OCI-LY1 (cell line): Measurements from ENCODE around the gene SSPN.

ENCODE experiments used
- H2AFZ ChIP-seq: fragments of 200-600 bp; sonication (generic), shearing (Covaris generic); 2 replicates; pipeline ENCODE4 v1.6.0; 2014; ENCODE audit warnings: antibody characterized with exemption, mild to moderate bottlenecking, low read length
- H3F3A ChIP-seq: fragments of 200-600 bp; sonication (generic), shearing (Covaris generic); 2 replicates; pipeline ENCODE4 v1.6.0; 2014; ENCODE audit warnings: mild to moderate bottlenecking, antibody characterized with exemption, low read length, moderate library complexity; ENCODE audit not compliant: insufficient read depth
- H3K27ac ChIP-seq: fragments of 200-600 bp; sonication (generic); 2 replicates; pipeline ENCODE4 v1.5.1; 2014; ENCODE audit warnings: low read length, mixed run types, mild to moderate bottlenecking, low read depth; ENCODE audit not compliant: poor library complexity, severe bottlenecking
- H3K27me3 ChIP-seq: fragments of 200-600 bp; sonication (generic); 2 replicates; pipeline ENCODE4 v1.6.0; 2014; ENCODE audit warnings: antibody characterized with exemption, mild to moderate bottlenecking, low read length, moderate library complexity; ENCODE audit not compliant: insufficient read depth
- H3K36me3 ChIP-seq: fragments of 200-600 bp; sonication (generic); 2 replicates; pipeline ENCODE4 v1.6.1; 2014; ENCODE audit warnings: mild to moderate bottlenecking, antibody characterized with exemption, low read length, moderate library complexity, mixed read lengths; ENCODE audit not compliant: insufficient read depth
- H3K4me1 ChIP-seq: fragments of 200-600 bp; sonication (generic); 2 replicates; pipeline ENCODE4 v1.5.1; 2014; ENCODE audit warnings: mild to moderate bottlenecking, low read length, moderate library complexity; ENCODE audit not compliant: insufficient read depth, severe bottlenecking
- H3K4me2 ChIP-seq: fragments of 200-600 bp; sonication (generic), shearing (Covaris generic); 2 replicates; pipeline ENCODE4 v1.6.1; 2014; ENCODE audit warnings: low read length
- H3K4me3 ChIP-seq: fragments of 200-600 bp; sonication (generic); 2 replicates; pipeline ENCODE4 v1.5.1; 2014; ENCODE audit warnings: low read length, low read depth, mild to moderate bottlenecking, mixed read lengths; ENCODE audit not compliant: poor library complexity, severe bottlenecking
- H3K79me2 ChIP-seq: fragments of 200-600 bp; shearing (Covaris generic); 2 replicates; pipeline ENCODE4 v1.6.1; 2016; ENCODE audit warnings: mixed run types, low read length, mixed read lengths; ENCODE audit not compliant: insufficient read depth
- H3K9ac ChIP-seq: fragments of 200-600 bp; sonication (generic), shearing (Covaris generic); 2 replicates; pipeline ENCODE4 v1.6.1; 2014; ENCODE audit warnings: mild to moderate bottlenecking, low read length, mixed read lengths
- H3K9me2 ChIP-seq: fragments of 200-600 bp; sonication (generic), shearing (Covaris generic); 2 replicates; pipeline ENCODE4 v1.6.1; 2014; ENCODE audit warnings: low read depth, mild to moderate bottlenecking, low read length, mixed read lengths
- H3K9me3 ChIP-seq: fragments of 200-600 bp; shearing (Covaris generic); 2 replicates; pipeline ENCODE4 v1.6.1; 2014; ENCODE audit warnings: low read length, mixed read lengths
- H4K20me1 ChIP-seq: fragments of 200-600 bp; sonication (generic), shearing (Covaris generic); 2 replicates; pipeline ENCODE4 v1.6.0; 2016; ENCODE audit warnings: mild to moderate bottlenecking, low read length; ENCODE audit not compliant: insufficient read depth
- EZH2 ChIP-seq: fragments of 200-600 bp; sonication (generic), shearing (Covaris generic); IDR thresholded peaks from 2 replicates; pipeline ENCODE4 v1.8.0; 2017; ENCODE audit warnings: borderline replicate concordance, mixed run types, mild to moderate bottlenecking, antibody characterized with exemption, low read length, moderate library complexity, mixed read lengths
- TF ChIP-seq, protein P1 (sequence below): fragments of 200-600 bp; sonication (generic), shearing (Covaris generic); IDR thresholded peaks from 2 replicates; pipeline ENCODE4 v1.5.1; 2017; ENCODE audit warnings: mild to moderate bottlenecking, antibody characterized with exemption, low read length, moderate library complexity, mixed read lengths

The SSPN gene

GRCh38 chr12:26286186-26286585, 90.8 kb downstream of the SSPN start:
- Histone ChIP-seq H3K4me1 (no peaks in the 10 kb centered on the region), H2AFZ (no peak overlapping the region), H3K4me2 (no peak overlapping the region), H3K9me2 (no peaks in the 10 kb centered on the region), H3K9ac (no peak overlapping the region), H3K36me3 (no peaks in the 10 kb centered on the region), H3K79me2 (no peaks in the 10 kb centered on the region), H3K4me3 (no peak overlapping the region), H3K27ac (no peak overlapping the region), H4K20me1 (no peaks in the 10 kb centered on the region), H3K9me3 (no peaks in the 10 kb centered on the region), H3K27me3 (no peaks in the 10 kb centered on the region), H3F3A (no peaks in the 10 kb centered on the region)
- TF ChIP-seq, protein P1, sequence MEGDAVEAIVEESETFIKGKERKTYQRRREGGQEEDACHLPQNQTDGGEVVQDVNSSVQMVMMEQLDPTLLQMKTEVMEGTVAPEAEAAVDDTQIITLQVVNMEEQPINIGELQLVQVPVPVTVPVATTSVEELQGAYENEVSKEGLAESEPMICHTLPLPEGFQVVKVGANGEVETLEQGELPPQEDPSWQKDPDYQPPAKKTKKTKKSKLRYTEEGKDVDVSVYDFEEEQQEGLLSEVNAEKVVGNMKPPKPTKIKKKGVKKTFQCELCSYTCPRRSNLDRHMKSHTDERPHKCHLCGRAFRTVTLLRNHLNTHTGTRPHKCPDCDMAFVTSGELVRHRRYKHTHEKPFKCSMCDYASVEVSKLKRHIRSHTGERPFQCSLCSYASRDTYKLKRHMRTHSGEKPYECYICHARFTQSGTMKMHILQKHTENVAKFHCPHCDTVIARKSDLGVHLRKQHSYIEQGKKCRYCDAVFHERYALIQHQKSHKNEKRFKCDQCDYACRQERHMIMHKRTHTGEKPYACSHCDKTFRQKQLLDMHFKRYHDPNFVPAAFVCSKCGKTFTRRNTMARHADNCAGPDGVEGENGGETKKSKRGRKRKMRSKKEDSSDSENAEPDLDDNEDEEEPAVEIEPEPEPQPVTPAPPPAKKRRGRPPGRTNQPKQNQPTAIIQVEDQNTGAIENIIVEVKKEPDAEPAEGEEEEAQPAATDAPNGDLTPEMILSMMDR, result no peak
- no peak for TF ChIP-seq EZH2

DNA sequence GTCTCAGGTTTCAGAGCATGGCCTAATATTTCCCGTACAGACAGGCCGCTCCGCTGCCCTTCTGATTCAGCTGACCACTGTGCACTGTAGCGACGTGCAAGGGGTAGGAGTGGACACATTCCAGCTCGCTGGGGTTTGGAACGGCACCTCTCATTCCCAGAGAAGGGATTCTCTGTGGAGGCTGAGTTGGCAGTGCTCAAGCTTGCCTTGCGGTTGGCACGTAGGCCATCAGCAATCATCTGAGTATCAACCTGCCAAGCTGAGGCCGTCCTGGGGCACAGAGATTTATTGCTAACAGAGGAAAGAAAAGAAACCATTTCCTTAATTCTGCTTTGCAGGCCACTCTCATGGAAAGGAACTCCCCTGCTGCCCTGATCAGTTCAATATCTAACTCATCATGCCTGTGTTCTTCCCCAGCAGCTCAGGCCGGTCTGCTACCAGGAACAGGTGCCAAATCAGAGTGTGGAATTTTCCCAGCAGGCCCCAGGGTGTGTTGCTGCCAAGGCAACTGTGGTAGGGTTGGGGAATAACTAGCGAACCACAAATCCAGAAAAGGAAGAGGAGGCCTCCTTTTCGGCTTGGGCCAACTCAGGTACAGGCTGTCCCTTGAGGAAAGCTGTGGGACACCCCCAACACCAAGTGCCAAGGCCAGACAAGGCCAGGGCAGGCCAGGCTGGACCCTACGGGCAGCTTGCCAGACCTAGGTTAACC, 92.5 kb downstream of the SSPN start:
- TF ChIP-seq EZH2, result no peak
- TF ChIP-seq, protein P1, result no peak
- H3K9ac ChIP-seq, result no peak overlapping the region
- no peak overlapping the region for H2AFZ ChIP-seq
- no peaks in the 10 kb centered on the region for H3K79me2 ChIP-seq
- no peak overlapping the region for H3K4me2 ChIP-seq
- no peaks in the 10 kb centered on the region for H3F3A ChIP-seq
- no peaks in the 10 kb centered on the region for H4K20me1 ChIP-seq
- H3K9me3 ChIP-seq, result no peaks in the 10 kb centered on the region
- H3K4me1 ChIP-seq, result no peaks in the 10 kb centered on the region
- no peaks in the 10 kb centered on the region for H3K36me3 ChIP-seq
- H3K27ac ChIP-seq, result no peak overlapping the region
- H3K9me2 ChIP-seq, result no peaks in the 10 kb centered on the region
- no peak overlapping the region for H3K4me3 ChIP-seq
- no peaks in the 10 kb centered on the region for H3K27me3 ChIP-seq

- H3F3A ChIP-seq, result no peaks in the 10 kb centered on the region
- H3K4me3 ChIP-seq, result no peak overlapping the region
- no peaks in the 10 kb centered on the region for H3K4me1 ChIP-seq
- no peaks in the 10 kb centered on the region for H4K20me1 ChIP-seq
- no peak overlapping the region for H3K27ac ChIP-seq
- no peaks in the 10 kb centered on the region for H3K9me2 ChIP-seq
- no peak overlapping the region for H3K4me2 ChIP-seq
- H3K9ac ChIP-seq, result no peak overlapping the region
- no peaks in the 10 kb centered on the region for H3K36me3 ChIP-seq
- no peaks in the 10 kb centered on the region for H3K27me3 ChIP-seq
- H3K79me2 ChIP-seq, result no peaks in the 10 kb centered on the region
- TF ChIP-seq EZH2, result no peak
- TF ChIP-seq, protein P1, result no peak
- no peaks in the 10 kb centered on the region for H3K9me3 ChIP-seq
- no peak overlapping the region for H2AFZ ChIP-seq
Measured at GRCh38 chr12:26290565-26290964, 95.2 kb downstream of the SSPN start.
